Activated CD8-positive, alpha-beta memory T cell treated with anti-CD3 and anti-CD28 coated beads, Interleukin-2, amount 50 U/mL, for 48 hours (primary cell): Measurements from ENCODE around the gene ABHD11.
"Not testable (repeated sequence)": the region's sequence is repeated elsewhere in the genome, so short reads cannot be mapped to it uniquely, and the experiment has no call there.

Experiments used
- DNase-seq: peaks from one replicate; pipeline ENCODE4 v3.0.0-alpha.2; 2020

Gene ABHD11

DNA sequence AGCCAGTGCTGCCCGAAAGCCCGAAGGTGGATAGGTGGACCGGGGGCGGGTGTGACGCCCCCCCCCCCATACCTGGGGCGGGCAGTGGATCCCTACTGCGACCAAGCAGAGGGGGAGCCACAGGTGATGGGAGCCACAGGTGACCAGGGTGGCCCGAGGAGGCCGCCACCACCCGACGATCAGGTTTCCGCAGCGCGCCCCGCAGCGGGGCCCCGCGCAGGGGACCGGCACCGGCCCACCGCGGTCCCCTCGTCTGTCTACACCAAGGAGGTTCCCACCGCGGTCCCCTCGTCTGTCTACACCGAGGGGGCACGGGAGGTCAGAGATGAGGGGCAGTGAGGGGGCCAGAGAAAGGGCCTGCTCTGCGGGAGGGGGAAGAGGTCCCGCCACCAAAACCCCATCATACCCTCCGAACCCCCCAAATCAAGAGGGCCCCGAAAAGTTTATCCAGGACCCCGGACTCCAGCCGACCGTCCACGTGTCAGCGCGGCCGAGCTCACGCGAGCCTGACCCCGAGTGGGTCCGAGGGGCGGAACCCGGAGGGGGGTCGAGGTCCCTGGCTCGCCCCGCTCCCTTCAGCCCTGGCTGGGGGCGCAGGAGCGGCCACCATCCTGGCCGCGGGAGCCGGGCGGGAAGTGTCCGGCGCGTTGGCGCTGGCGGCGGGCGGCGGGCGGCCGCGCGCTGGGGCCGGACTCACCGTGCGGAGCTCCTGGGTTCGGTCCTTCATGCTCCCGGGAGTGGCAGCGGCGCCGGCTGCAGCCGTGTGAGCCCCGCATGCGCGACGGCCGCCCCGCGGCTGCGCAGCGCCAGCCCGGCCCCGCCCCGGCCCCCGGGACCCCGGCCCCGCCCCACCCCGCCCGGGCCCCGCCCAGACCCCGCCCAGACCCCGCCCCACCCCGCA is 19.4 kb downstream of the ABHD11 start, which contains the start of gene STX1A:
TSS of gene STX1A (minus strand) at position 765 of the 901 bp plus-strand sequence. CDS start at position 727, 38 bp downstream.
- peak; percentile 86 for DNase-seq

DNA sequence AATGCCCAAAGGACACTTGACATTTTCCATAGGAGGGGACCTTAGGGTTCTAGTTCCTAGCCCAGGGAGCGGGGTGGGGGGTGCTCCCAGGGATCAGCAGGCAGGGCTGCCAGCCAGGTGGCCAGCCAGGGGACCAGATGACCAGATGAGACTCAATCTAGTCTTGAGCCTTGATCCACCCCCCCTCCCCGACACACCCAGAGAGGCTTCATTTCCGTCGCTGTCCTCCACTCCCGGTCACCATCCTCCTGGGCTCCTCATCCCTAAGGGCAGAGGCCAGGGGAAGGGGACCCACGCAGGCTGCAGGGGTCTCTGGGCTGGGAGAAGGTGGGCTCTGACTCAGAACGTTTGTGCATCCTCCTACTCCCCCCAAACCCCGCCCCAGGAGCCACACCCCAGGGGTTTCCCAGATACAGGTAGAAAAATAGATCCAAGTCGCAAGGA is 20.1 kb downstream of the ABHD11 start:
- peak; percentile 67 for DNase-seq

DNA sequence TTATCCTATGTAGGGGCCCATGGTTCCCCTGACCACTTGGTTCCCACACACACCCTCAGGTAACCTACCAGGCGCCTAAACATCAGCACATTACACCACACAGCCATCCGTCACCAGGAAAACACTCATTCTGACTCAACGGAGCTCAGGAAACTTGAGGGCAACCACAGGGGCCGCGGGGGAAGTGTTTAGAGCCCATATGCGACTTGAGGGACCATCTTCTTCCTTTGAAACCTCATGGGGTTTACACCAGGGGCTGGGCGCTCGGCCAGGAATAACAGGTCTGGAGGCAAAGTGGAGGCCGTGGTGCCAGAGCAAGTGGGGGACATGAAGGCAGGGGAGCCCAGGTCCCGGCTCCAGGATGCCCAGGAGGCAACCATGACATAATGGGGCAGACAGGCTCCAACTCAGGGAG is 20.6 kb downstream of the ABHD11 start:
- peak; percentile 85 for DNase-seq

- DNase-seq, result no peak
Measured at GRCh38 chr7:73717025-73717807, 21.4 kb downstream of the ABHD11 start.

- no peak for DNase-seq
Measured at GRCh38 chr7:73716318-73716890, 22.2 kb downstream of the ABHD11 start.

GRCh38 chr7:73715648-73716317 is 22.8 kb downstream of the ABHD11 start:
- peak; percentile 81 for DNase-seq

DNA sequence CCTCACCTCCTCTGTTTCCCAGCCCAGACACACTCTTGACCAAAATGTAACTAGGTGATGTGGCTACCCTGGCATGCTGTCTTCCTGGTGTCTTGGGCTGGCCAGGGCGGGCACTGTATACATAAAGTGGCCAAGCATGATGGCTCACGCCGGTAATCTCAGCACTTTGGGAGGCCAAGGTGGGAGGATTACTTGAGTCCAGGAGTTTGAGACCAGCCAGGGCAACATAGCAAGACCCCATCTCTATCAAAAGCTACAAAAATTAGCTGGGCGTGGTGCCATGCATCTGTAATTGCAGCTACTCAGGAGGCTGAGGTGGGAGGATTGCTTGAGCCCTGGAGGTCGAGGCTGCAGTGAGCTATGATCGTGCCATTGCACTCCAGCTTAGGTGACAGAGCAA is 25.3 kb downstream of the ABHD11 start:
- DNase-seq, result not testable (repeated sequence)

DNA sequence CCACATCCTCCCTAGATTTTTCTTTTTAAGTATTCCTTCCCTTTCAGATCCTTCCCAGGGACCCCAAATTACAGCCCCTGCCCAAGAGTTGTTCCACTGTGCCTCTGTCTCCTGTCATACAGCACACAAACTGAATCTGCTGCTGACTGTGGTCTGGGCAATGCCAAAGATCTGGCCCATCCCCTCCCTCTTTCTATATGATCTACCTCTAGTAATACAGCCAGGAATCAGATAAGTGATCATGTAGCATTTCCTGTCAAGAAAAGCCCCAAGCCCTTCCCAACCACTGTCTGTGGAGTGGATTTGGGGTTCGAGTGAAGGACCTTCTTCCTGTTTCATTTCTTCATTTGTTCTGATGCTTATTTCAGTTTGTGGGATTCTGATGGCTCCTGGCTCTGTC is 25.8 kb downstream of the ABHD11 start:
- no peak for DNase-seq

GRCh38 chr7:73708961-73709549 is 29.5 kb downstream of the ABHD11 start:
- no peak for DNase-seq

GRCh38 chr7:73707045-73707631 is 31.5 kb downstream of the ABHD11 start:
- DNase-seq, result no peak

DNA sequence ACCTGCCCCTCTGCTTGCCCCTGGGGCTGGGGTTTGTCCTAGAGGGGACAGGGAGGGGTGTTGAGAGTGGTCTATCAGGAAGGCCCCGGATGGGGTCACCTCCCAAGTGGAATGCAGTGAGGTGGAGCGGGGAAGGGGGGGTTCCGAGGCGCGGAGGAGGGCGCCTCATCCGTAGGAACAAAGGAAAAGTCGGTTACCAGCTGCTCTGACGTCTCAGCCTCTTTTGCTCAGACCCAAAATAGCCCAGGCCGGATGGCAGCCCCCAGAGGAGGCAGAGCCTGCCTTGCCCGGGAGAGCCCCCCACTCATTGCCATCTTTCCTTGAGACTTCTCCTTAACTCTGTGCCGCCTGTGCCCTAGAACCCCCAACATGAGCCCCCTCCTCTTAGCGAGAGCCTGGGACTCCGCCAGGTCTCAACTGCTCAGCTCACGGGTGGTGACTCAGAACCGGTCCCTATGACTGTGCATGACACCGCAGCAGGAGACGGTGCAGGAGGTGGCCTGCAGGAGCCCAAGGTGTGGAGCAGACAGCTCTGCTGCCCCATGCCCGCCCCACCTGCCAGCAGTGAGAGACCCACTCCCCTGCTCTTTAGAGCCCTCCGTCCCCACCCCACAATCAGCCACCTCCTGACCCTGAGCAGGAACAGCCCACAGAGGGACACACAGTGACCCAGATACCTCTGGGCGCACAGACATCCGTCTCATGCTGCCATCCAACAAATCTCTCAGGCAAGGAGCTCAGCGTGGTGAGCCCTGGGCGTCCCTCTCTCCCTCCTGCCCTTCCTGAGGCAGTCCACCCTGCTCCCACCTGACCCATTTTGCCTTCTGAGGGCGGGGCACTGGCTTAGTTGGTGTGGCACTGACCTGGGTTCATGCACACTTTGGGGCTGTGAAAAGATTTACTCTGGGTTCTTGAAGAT is 32.2 kb downstream of the ABHD11 start:
- peak; percentile 69 for DNase-seq

GRCh38 chr7:73705551-73705920 is 33.1 kb downstream of the ABHD11 start:
- DNase-seq, result no peak

GRCh38 chr7:73704640-73705550 is 33.7 kb downstream of the ABHD11 start:
- DNase-seq, result no peak

DNA sequence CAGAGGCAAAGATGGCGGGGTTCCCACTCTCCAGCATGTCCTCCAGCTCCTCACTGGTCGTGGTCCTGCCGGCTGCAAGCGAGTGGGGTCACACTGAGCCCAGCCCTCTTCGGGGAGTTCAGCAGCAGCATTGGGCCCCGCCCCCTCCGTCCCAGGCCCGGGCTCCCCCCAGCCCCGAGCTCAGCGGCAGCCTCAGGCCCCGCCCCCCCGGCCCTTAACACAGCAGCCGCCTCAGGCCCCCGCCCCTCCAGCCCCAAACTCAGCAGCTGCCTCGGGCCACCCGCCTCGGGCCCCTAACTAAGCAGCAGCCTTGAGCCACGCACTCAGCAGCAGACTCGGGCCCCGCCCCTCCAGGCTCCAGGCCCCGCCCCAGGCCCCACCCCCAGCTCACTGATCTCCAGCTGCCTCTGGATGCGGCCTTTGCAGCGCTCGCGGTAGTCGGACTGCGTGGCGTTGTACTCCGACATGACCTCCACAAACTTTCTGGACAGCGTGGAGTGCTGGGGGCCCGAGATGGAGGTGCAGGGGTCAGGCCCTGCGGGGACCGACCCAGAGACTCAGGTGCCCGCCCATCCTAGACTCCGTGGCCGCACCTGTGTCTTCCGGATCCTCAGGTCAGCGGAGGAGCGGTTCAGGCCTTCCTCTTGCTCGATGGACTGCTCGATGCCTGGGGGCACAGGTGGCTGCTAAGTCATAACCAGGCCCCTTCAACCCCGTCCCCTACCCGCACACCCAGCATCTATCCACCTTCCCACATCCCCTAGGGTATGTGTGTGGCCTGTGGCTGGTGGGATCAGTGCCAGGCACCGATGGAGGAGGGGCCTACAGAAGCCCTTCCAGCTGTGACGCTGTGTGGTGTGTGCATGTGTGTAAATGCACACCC is 34.6 kb downstream of the ABHD11 start:
- DNase-seq, result no peak

GRCh38 chr7:73703225-73703624 is 35.4 kb downstream of the ABHD11 start:
- no peak for DNase-seq

GRCh38 chr7:73702665-73703064 is 35.9 kb downstream of the ABHD11 start:
- DNase-seq, result no peak

DNA sequence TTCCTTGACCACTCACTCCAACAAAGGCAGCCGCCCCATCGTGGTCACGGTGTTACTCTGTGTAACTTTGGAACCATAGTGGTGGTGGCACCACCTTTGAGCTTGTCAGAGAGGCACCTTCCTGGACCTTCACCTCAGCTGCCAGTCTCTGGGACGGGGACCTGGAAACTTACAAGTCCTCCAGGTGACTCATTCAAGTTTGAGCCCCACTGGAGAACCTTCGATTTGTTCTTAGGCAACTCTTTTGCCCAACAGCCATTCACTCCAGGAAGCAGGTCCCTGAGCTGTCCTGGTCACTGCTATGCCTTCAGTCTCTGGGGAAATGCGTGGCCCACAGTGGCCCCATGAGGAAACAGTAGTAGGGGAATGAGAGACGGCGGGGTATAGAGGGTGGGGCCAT is 36.4 kb downstream of the ABHD11 start:
- DNase-seq, result no peak

GRCh38 chr7:73701357-73701995 is 37.1 kb downstream of the ABHD11 start:
- no peak for DNase-seq
